ENCODE data around the gene RAB27B.

RAB27B gene

GRCh38 chr18:54899500-54899899, 71.2 kb downstream of the RAB27B start:
- Histone ChIP-seq H3K4me1 (ENCODE audit: insufficient read depth, low read length, severe bottlenecking) (no peaks in the 10 kb centered on the region), H3K27ac (ENCODE audit: low read depth, low read length, poor library complexity, severe bottlenecking) (no peak overlapping the region), H4K20me1 (ENCODE audit: insufficient read depth, low read length) (no peaks in the 10 kb centered on the region), H3F3A (ENCODE audit: insufficient read depth, low read length) (no peaks in the 10 kb centered on the region), H3K9me2 (ENCODE audit: low read depth, low read length) (no peaks in the 10 kb centered on the region), H3K9ac (ENCODE audit: low read length) (no peak overlapping the region), H2AFZ (ENCODE audit: low read length) (no peak overlapping the region), H3K36me3 (ENCODE audit: insufficient read depth, low read length) (no peaks in the 10 kb centered on the region), H3K4me2 (ENCODE audit: low read length) (no peak overlapping the region), H3K9me3 (ENCODE audit: low read length) (no peaks in the 10 kb centered on the region), H3K27me3 (ENCODE audit: insufficient read depth, low read length) (no peaks in the 10 kb centered on the region), H3K4me3 (ENCODE audit: low read depth, low read length, poor library complexity, severe bottlenecking) (no peak overlapping the region), H3K79me2 (ENCODE audit: insufficient read depth, low read length) (no peaks in the 10 kb centered on the region)
- TF ChIP-seq, protein P1, sequence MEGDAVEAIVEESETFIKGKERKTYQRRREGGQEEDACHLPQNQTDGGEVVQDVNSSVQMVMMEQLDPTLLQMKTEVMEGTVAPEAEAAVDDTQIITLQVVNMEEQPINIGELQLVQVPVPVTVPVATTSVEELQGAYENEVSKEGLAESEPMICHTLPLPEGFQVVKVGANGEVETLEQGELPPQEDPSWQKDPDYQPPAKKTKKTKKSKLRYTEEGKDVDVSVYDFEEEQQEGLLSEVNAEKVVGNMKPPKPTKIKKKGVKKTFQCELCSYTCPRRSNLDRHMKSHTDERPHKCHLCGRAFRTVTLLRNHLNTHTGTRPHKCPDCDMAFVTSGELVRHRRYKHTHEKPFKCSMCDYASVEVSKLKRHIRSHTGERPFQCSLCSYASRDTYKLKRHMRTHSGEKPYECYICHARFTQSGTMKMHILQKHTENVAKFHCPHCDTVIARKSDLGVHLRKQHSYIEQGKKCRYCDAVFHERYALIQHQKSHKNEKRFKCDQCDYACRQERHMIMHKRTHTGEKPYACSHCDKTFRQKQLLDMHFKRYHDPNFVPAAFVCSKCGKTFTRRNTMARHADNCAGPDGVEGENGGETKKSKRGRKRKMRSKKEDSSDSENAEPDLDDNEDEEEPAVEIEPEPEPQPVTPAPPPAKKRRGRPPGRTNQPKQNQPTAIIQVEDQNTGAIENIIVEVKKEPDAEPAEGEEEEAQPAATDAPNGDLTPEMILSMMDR (IDR thresholded peaks at IDR 0.05; ENCODE audit: low read length) = no peak
- no peak for TF ChIP-seq EZH2 (IDR thresholded peaks at IDR 0.05; ENCODE audit: borderline replicate concordance, low read length)

- no peak overlapping the region for H3K9ac ChIP-seq (ENCODE audit: low read length)
- H3K4me2 ChIP-seq (ENCODE audit: low read length) = no peak overlapping the region
- no peaks in the 10 kb centered on the region for H3F3A ChIP-seq (ENCODE audit: insufficient read depth, low read length)
- H3K4me3 ChIP-seq (ENCODE audit: low read depth, low read length, poor library complexity, severe bottlenecking) = no peak overlapping the region
- no peaks in the 10 kb centered on the region for H3K9me3 ChIP-seq (ENCODE audit: low read length)
- no peaks in the 10 kb centered on the region for H3K9me2 ChIP-seq (ENCODE audit: low read depth, low read length)
- H3K79me2 ChIP-seq (ENCODE audit: insufficient read depth, low read length) = no peaks in the 10 kb centered on the region
- H2AFZ ChIP-seq (ENCODE audit: low read length) = no peak overlapping the region
- no peaks in the 10 kb centered on the region for H3K4me1 ChIP-seq (ENCODE audit: insufficient read depth, low read length, severe bottlenecking)
- H3K36me3 ChIP-seq (ENCODE audit: insufficient read depth, low read length) = no peaks in the 10 kb centered on the region
- no peak overlapping the region for H3K27ac ChIP-seq (ENCODE audit: low read depth, low read length, poor library complexity, severe bottlenecking)
- TF ChIP-seq, protein P1 (IDR thresholded peaks at IDR 0.05; ENCODE audit: low read length) = no peak
- no peak for TF ChIP-seq EZH2 (IDR thresholded peaks at IDR 0.05; ENCODE audit: borderline replicate concordance, low read length)
- H4K20me1 ChIP-seq (ENCODE audit: insufficient read depth, low read length) = no peaks in the 10 kb centered on the region
- no peaks in the 10 kb centered on the region for H3K27me3 ChIP-seq (ENCODE audit: insufficient read depth, low read length)
Observed at GRCh38 chr18:54900290-54900689, 72.0 kb downstream of the RAB27B start.

DNA sequence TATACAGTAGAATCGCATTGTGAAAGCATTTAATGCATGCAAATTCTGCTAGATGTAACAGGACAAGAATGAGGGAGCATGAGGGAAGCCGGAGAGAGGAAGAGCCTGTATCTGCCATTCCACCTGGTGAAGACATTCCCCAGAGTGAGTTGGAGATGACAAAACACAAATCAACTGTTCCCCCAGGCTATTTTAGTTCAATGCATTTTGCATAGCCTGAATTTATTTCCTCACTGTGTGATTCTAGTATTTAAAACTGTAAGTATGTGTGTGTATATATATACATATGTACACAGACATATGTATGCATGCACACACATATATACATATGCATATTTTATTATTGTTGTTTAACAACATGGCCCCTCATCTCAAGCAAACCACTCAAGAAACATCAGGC, 76.3 kb downstream of the RAB27B start:
- no peak overlapping the region for H3K4me3 ChIP-seq (ENCODE audit: low read depth, low read length, poor library complexity, severe bottlenecking)
- no peaks in the 10 kb centered on the region for H3K27me3 ChIP-seq (ENCODE audit: insufficient read depth, low read length)
- no peaks in the 10 kb centered on the region for H3K4me1 ChIP-seq (ENCODE audit: insufficient read depth, low read length, severe bottlenecking)
- TF ChIP-seq, protein P1 (IDR thresholded peaks at IDR 0.05; ENCODE audit: low read length) = no peak
- TF ChIP-seq EZH2 (IDR thresholded peaks at IDR 0.05; ENCODE audit: borderline replicate concordance, low read length) = no peak
- H3K9ac ChIP-seq (ENCODE audit: low read length) = no peak overlapping the region
- H3K79me2 ChIP-seq (ENCODE audit: insufficient read depth, low read length) = no peaks in the 10 kb centered on the region
- no peak overlapping the region for H2AFZ ChIP-seq (ENCODE audit: low read length)
- H3K4me2 ChIP-seq (ENCODE audit: low read length) = no peak overlapping the region
- no peaks in the 10 kb centered on the region for H3K36me3 ChIP-seq (ENCODE audit: insufficient read depth, low read length)
- no peak overlapping the region for H3K27ac ChIP-seq (ENCODE audit: low read depth, low read length, poor library complexity, severe bottlenecking)
- no peaks in the 10 kb centered on the region for H3F3A ChIP-seq (ENCODE audit: insufficient read depth, low read length)
- no peaks in the 10 kb centered on the region for H3K9me2 ChIP-seq (ENCODE audit: low read depth, low read length)
- H3K9me3 ChIP-seq (ENCODE audit: low read length) = no peaks in the 10 kb centered on the region
- no peaks in the 10 kb centered on the region for H4K20me1 ChIP-seq (ENCODE audit: insufficient read depth, low read length)
